NB4 (cell line): Measurements from ENCODE around the gene KCNG3.
A peak's percentile ranks its signal among the peaks of the same experiment; 100 is the strongest.

Experiments
- DNase-seq: peaks from one replicate; pipeline ENCODE4 v3.0.0; 2010; ENCODE audit warnings: low read depth
- H3K4me3 ChIP-seq: one replicate; pipeline ENCODE4 v1.5.1; 2011; ENCODE audit warnings: mild to moderate bottlenecking, low read depth, low read length, moderate library complexity
- CTCF ChIP-seq: IDR thresholded peaks from one replicate; pipeline ENCODE4 v1.5.1; 2012; ENCODE audit warnings: low read depth, low read length
- MAX ChIP-seq: IDR thresholded peaks from 2 replicates; pipeline ENCODE4 v1.6.1; 2011; ENCODE audit warnings: low read depth, low read length
- MYC ChIP-seq: IDR thresholded peaks from 2 replicates; pipeline ENCODE4 v1.6.1; 2011; ENCODE audit warnings: low read depth, low read length
- POLR2A ChIP-seq: IDR thresholded peaks from 2 replicates; pipeline ENCODE4 v1.6.1; 2011; ENCODE audit warnings: mild to moderate bottlenecking; ENCODE audit not compliant: insufficient read length; ENCODE audit errors: extremely low read depth

Gene KCNG3

GRCh38 chr2:42493468-42494354 lies at the start of gene KCNG3:
TSS of gene KCNG3 (minus strand) at chr2:42493982. CDS start at chr2:42493501, 481 bp downstream.
- H3K4me3 ChIP-seq, result peak within 1 kb of the TSS; percentile 61
- TF ChIP-seq MYC (no peak), MAX (no peak), POLR2A (no peak), CTCF (no peak)
- DNase-seq, result peak; percentile 81

- no peak overlapping the region for H3K4me3 ChIP-seq
- DNase-seq, result no peak
- TF ChIP-seq MAX (no peak), CTCF (no peak), MYC (no peak), POLR2A (no peak)
Measured at GRCh38 chr2:42542871-42543270, 49.1 kb upstream of the KCNG3 start.

- no peak for TF ChIP-seq MYC
- TF ChIP-seq CTCF, result no peak
- no peak for TF ChIP-seq MAX
- TF ChIP-seq POLR2A, result no peak
- no peak for DNase-seq
- H3K4me3 ChIP-seq, result no peak overlapping the region
Measured at GRCh38 chr2:42537493-42537892, 43.7 kb upstream of the KCNG3 start.

- no peak for TF ChIP-seq MAX
- no peak for TF ChIP-seq MYC
- TF ChIP-seq POLR2A, result no peak
- TF ChIP-seq CTCF, result no peak
- no peak for DNase-seq
- no peak overlapping the region for H3K4me3 ChIP-seq
Measured at GRCh38 chr2:42532397-42532796, 38.6 kb upstream of the KCNG3 start.

- no peak overlapping the region for H3K4me3 ChIP-seq
- no peak for DNase-seq
- TF ChIP-seq CTCF (no peak), POLR2A (no peak), MYC (no peak), MAX (no peak)
Measured at GRCh38 chr2:42523341-42523740, 29.6 kb upstream of the KCNG3 start.

GRCh38 chr2:42522035-42522434 lies 28.3 kb upstream of the KCNG3 start:
- no peak for DNase-seq
- TF ChIP-seq MAX (no peak), MYC (no peak), CTCF (no peak), POLR2A (no peak)
- no peak overlapping the region for H3K4me3 ChIP-seq
